ENCODE measurements around the gene XIRP1. TPM values are rescaled to one million over a fixed set of nuclear protein-coding genes. Genes with fewer than 3 reads are reported as not detected.

Gene XIRP1
- total and polyA plus RNA-seq, 7 donors, result 0.25 to 1.2 (median 0.62) TPM; not detected in 3

GRCh38 chr3:39219702-39220101 is 27.3 kb upstream of the XIRP1 start:
- DNase-seq, result no peak
- intact Hi-C loops (cut with DNase I), result no loop called here

GRCh38 chr3:39216176-39216790 is 23.9 kb upstream of the XIRP1 start:
- no peak overlapping the region for H3K27ac ChIP-seq
- no peaks in the 10 kb centered on the region for H3K4me1 ChIP-seq
- no peak for DNase-seq
- intact Hi-C loops (cut with DNase I), result no loop called here
- no peak overlapping the region for H3K4me3 ChIP-seq
- TF ChIP-seq EP300 (IDR thresholded peaks at IDR 0.05) (no peak), CTCF (IDR thresholded peaks at IDR 0.05) (no peak), POLR2A (IDR thresholded peaks at IDR 0.05) (no peak), POLR2AphosphoS5 (IDR thresholded peaks at IDR 0.05) (no peak)
- H3K27me3 ChIP-seq, result peaks cover 0 to 3% (median 0%) of the 10 kb centered on the region in 3 donors
- 69 to 87% methylated on average over 2 of the region's 2 CpGs for WGBS, 2 donors
- no peaks in the 10 kb centered on the region for H3K36me3 ChIP-seq
- H3K9me3 ChIP-seq, result no peaks in the 10 kb centered on the region

More at GRCh38 chr3:39219702-39220101, 27.3 kb upstream of the XIRP1 start:
- Histone ChIP-seq H3K27me3 (peaks cover 0 to 3% (median 0%) of the 10 kb centered on the region in 3 donors), H3K27ac (no peak overlapping the region), H3K9me3 (no peaks in the 10 kb centered on the region), H3K4me3 (no peak overlapping the region), H3K4me1 (no peaks in the 10 kb centered on the region), H3K36me3 (no peaks in the 10 kb centered on the region)
- TF ChIP-seq EP300 (IDR thresholded peaks at IDR 0.05), result no peak
- no peak for TF ChIP-seq CTCF (IDR thresholded peaks at IDR 0.05)
- TF ChIP-seq POLR2A (IDR thresholded peaks at IDR 0.05), result no peak
- TF ChIP-seq POLR2AphosphoS5 (IDR thresholded peaks at IDR 0.05), result no peak
- 87 to 90% methylated on average over 3 of the region's 3 CpGs for WGBS, 2 donors

GRCh38 chr3:39213613-39214012 is 21.2 kb upstream of the XIRP1 start:
- Histone ChIP-seq H3K9me3 (no peaks in the 10 kb centered on the region), H3K4me3 (no peak overlapping the region), H3K27me3 (peaks cover 0 to 3% (median 0%) of the 10 kb centered on the region in 3 donors), H3K27ac (no peak overlapping the region), H3K4me1 (no peaks in the 10 kb centered on the region), H3K36me3 (no peaks in the 10 kb centered on the region)
- 73 to 76% methylated on average over 2 of the region's 2 CpGs for WGBS, 2 donors
- TF ChIP-seq POLR2AphosphoS5 (IDR thresholded peaks at IDR 0.05), result no peak
- intact Hi-C loops (cut with DNase I), result no loop called here
- no peak for DNase-seq

- Histone ChIP-seq H3K27me3 (peaks cover 0 to 3% (median 0%) of the 10 kb centered on the region in 3 donors), H3K4me3 (no peak overlapping the region), H3K27ac (no peak overlapping the region), H3K9me3 (no peaks in the 10 kb centered on the region), H3K36me3 (no peaks in the 10 kb centered on the region), H3K4me1 (no peaks in the 10 kb centered on the region)
- intact Hi-C loops (cut with DNase I), result no loop called here
- WGBS, 2 donors, result 95 to 97% methylated on average over 1 of the region's 1 CpG
- TF ChIP-seq POLR2A (IDR thresholded peaks at IDR 0.05) (no peak), POLR2AphosphoS5 (IDR thresholded peaks at IDR 0.05) (no peak), EP300 (IDR thresholded peaks at IDR 0.05) (no peak), CTCF (IDR thresholded peaks at IDR 0.05) (no peak)
- no peak for DNase-seq
Observed at GRCh38 chr3:39212665-39213064, 20.3 kb upstream of the XIRP1 start.

- H3K27ac ChIP-seq, result no peak overlapping the region
- intact Hi-C loops (cut with DNase I), result no loop called here
- no peaks in the 10 kb centered on the region for H3K36me3 ChIP-seq
- 81 to 87% methylated on average over 4 of the region's 4 CpGs for WGBS, 2 donors
- no peak overlapping the region for H3K4me3 ChIP-seq
- H3K4me1 ChIP-seq, result no peaks in the 10 kb centered on the region
- no peaks in the 10 kb centered on the region for H3K9me3 ChIP-seq
- DNase-seq, result no peak
- H3K27me3 ChIP-seq, result peaks cover 0 to 3% (median 0%) of the 10 kb centered on the region in 3 donors
- TF ChIP-seq POLR2A (IDR thresholded peaks at IDR 0.05) (no peak), CTCF (IDR thresholded peaks at IDR 0.05) (no peak), EP300 (IDR thresholded peaks at IDR 0.05) (no peak), POLR2AphosphoS5 (IDR thresholded peaks at IDR 0.05) (no peak)
Observed at GRCh38 chr3:39211332-39212130, 19.1 kb upstream of the XIRP1 start.
